Loucy (cell line): ENCODE measurements around the gene NKAIN4.

Experiments
- H2AFZ ChIP-seq: fragments of 200-600 bp; sonication (generic); 2 replicates; pipeline ENCODE4 v1.6.0; 2016; ENCODE audit warnings: antibody characterized with exemption, mild to moderate bottlenecking, low read length, moderate library complexity
- H3F3A ChIP-seq: fragments of 200-600 bp; 2 replicates; pipeline ENCODE4 v1.6.0; 2016; ENCODE audit warnings: antibody characterized with exemption, low read depth, mild to moderate bottlenecking
- H3K27me3 ChIP-seq: fragments of 200-600 bp; sonication (generic); 2 replicates; pipeline ENCODE4 v1.6.1; 2014; ENCODE audit warnings: low read length, mild to moderate bottlenecking; ENCODE audit not compliant: insufficient read depth, poor library complexity, severe bottlenecking
- H3K36me3 ChIP-seq: fragments of 200-600 bp; sonication (generic); 2 replicates; pipeline ENCODE4 v1.6.1; 2016; ENCODE audit warnings: low read length; ENCODE audit not compliant: insufficient read depth
- H3K4me1 ChIP-seq: fragments of 200-600 bp; sonication (generic); 2 replicates; pipeline ENCODE4 v1.5.1; 2014; ENCODE audit warnings: low read length, mild to moderate bottlenecking; ENCODE audit not compliant: insufficient read depth, poor library complexity, severe bottlenecking
- H3K4me2 ChIP-seq: fragments of 200-600 bp; sonication (generic); 2 replicates; pipeline ENCODE4 v1.6.0; 2014; ENCODE audit warnings: antibody characterized with exemption, low read length, low read depth, mild to moderate bottlenecking; ENCODE audit not compliant: poor library complexity, severe bottlenecking
- H3K4me3 ChIP-seq: fragments of 200-600 bp; sonication (generic); 2 replicates; pipeline ENCODE4 v1.5.1; 2014; ENCODE audit warnings: low read length, mild to moderate bottlenecking, mixed read lengths; ENCODE audit not compliant: poor library complexity, severe bottlenecking
- H3K79me2 ChIP-seq: fragments of 200-600 bp; sonication (generic); 2 replicates; pipeline ENCODE4 v1.6.1; 2014; ENCODE audit warnings: low read length; ENCODE audit not compliant: insufficient read depth
- H3K9ac ChIP-seq: fragments of 200-600 bp; sonication (generic); 2 replicates; pipeline ENCODE4 v1.6.0; 2014; ENCODE audit warnings: mild to moderate bottlenecking, low read depth, low read length, moderate library complexity; ENCODE audit not compliant: poor library complexity, severe bottlenecking
- H3K9me2 ChIP-seq: fragments of 200-600 bp; sonication (generic); replicated peaks from 2 replicates; pipeline ENCODE4 v1.6.1; 2016; ENCODE audit warnings: low read depth, low read length, mixed read lengths
- H3K9me3 ChIP-seq: fragments of 200-600 bp; sonication (generic); 2 replicates; pipeline ENCODE4 v1.6.1; 2014; ENCODE audit warnings: mild to moderate bottlenecking, antibody characterized with exemption, low read length, low read depth; ENCODE audit not compliant: insufficient read depth
- H4K20me1 ChIP-seq: fragments of 200-600 bp; sonication (generic); 2 replicates; pipeline ENCODE4 v1.6.0; 2014; ENCODE audit warnings: antibody characterized with exemption, low read length, mild to moderate bottlenecking; ENCODE audit not compliant: insufficient read depth, poor library complexity, severe bottlenecking
- EZH2phosphoT487 ChIP-seq: fragments of 200-600 bp; IDR thresholded peaks from 2 replicates; pipeline ENCODE4 v1.6.1; 2018; ENCODE audit warnings: antibody characterized with exemption, mild to moderate bottlenecking, moderate library complexity, borderline replicate concordance
- TF ChIP-seq, protein P1 (sequence below): fragments of 200-600 bp; sonication (generic); conservative IDR thresholded peaks from 2 replicates; pipeline ENCODE4 v1.5.1; 2014; ENCODE audit warnings: mild to moderate bottlenecking, antibody characterized with exemption, low read length

The NKAIN4 gene

DNA sequence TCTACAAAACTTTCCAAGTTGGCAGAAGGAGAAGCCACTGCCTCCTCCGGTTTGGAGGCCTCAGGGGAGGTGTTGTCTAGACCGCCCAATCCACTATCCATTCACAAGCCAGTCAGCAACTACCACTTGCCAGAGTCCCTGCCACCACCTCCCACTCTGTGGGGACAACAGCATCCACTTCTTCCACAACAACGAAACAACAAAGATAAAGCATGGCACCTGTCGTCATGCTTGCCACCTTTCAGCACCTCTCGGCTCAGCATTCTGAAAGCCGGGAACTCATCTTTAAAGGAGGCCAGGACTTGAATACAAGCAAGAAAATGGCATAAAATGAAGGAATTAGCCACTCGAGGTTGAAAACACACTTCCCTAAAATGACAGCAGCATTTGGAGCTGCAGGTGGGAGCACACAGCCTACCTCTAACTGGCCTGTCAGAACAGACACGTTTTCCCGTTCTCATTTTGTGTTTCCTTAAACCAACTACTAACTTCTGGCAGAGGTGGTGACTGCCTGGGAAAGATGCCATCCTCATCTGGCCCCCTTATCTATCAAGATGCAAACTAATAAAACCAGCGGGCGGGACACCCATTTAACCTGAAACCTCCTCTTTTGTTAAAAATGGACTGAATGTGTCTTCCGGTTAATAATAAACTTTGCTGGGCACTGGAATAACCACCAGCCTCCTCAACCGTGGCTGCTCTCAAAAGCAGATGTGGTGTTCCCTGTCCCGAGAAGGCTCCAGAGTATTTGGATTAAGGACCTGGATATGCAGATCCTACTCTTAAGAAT lies 60.1 kb downstream of the NKAIN4 start:
- H3K36me3 ChIP-seq, result peaks cover 37% of the 10 kb centered on the region; the same call in 1 of the 2 replicates
- peaks cover 43% of the 10 kb centered on the region for H3K79me2 ChIP-seq
- H3K9me3 ChIP-seq, result no peaks in the 10 kb centered on the region
- H3K9ac ChIP-seq, result no peak overlapping the region
- H3K27me3 ChIP-seq, result no peaks in the 10 kb centered on the region
- H3F3A ChIP-seq, result no peaks in the 10 kb centered on the region
- H3K9me2 ChIP-seq, result no peaks in the 10 kb centered on the region
- H3K4me3 ChIP-seq, result no peak overlapping the region
- H3K4me1 ChIP-seq, result peaks cover 6% of the 10 kb centered on the region
- H4K20me1 ChIP-seq, result peaks cover 36% of the 10 kb centered on the region
- TF ChIP-seq, protein P1, sequence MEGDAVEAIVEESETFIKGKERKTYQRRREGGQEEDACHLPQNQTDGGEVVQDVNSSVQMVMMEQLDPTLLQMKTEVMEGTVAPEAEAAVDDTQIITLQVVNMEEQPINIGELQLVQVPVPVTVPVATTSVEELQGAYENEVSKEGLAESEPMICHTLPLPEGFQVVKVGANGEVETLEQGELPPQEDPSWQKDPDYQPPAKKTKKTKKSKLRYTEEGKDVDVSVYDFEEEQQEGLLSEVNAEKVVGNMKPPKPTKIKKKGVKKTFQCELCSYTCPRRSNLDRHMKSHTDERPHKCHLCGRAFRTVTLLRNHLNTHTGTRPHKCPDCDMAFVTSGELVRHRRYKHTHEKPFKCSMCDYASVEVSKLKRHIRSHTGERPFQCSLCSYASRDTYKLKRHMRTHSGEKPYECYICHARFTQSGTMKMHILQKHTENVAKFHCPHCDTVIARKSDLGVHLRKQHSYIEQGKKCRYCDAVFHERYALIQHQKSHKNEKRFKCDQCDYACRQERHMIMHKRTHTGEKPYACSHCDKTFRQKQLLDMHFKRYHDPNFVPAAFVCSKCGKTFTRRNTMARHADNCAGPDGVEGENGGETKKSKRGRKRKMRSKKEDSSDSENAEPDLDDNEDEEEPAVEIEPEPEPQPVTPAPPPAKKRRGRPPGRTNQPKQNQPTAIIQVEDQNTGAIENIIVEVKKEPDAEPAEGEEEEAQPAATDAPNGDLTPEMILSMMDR, result no peak
- no peak for TF ChIP-seq EZH2phosphoT487
- no peak overlapping the region for H3K4me2 ChIP-seq
- no peak overlapping the region for H2AFZ ChIP-seq

GRCh38 chr20:63192721-63193120 lies 61.5 kb downstream of the NKAIN4 start:
- Histone ChIP-seq H3K9ac (no peak overlapping the region), H3K9me2 (no peaks in the 10 kb centered on the region), H4K20me1 (peaks cover 26% of the 10 kb centered on the region), H3K4me2 (no peak overlapping the region), H3K36me3 (peaks cover 37% of the 10 kb centered on the region; the same call in 1 of the 2 replicates), H3K4me3 (no peak overlapping the region), H3K79me2 (peaks cover 28% of the 10 kb centered on the region), H3K27me3 (no peaks in the 10 kb centered on the region), H3K4me1 (peaks cover 6% of the 10 kb centered on the region), H2AFZ (no peak overlapping the region), H3F3A (no peaks in the 10 kb centered on the region), H3K9me3 (no peaks in the 10 kb centered on the region)
- TF ChIP-seq EZH2phosphoT487, result no peak
- TF ChIP-seq, protein P1, result no peak

GRCh38 chr20:63191400-63191799 lies 62.9 kb downstream of the NKAIN4 start:
- Histone ChIP-seq H3K4me2 (no peak overlapping the region), H3K9me3 (no peaks in the 10 kb centered on the region), H3F3A (no peaks in the 10 kb centered on the region), H4K20me1 (peaks cover 16% of the 10 kb centered on the region), H2AFZ (no peak overlapping the region), H3K79me2 (peaks cover 15% of the 10 kb centered on the region; the same call in 1 of the 2 replicates), H3K36me3 (peaks cover 26% of the 10 kb centered on the region; the same call in 1 of the 2 replicates), H3K9ac (no peak overlapping the region), H3K27me3 (no peaks in the 10 kb centered on the region), H3K9me2 (no peaks in the 10 kb centered on the region), H3K4me3 (no peak overlapping the region), H3K4me1 (no peaks in the 10 kb centered on the region)
- TF ChIP-seq, protein P1, result no peak
- TF ChIP-seq EZH2phosphoT487, result no peak
